DND-41 (cell line): ENCODE data around the gene TEX2.

Experiments
- ATAC-seq: fragments of 200-7000 bp; cut with Tn5 transposase; 3 replicates; pipeline ENCODE4 v1.9.1; 2021; ENCODE audit warnings: low read depth; ENCODE audit not compliant: insufficient read depth
- DNase-seq: peaks from one replicate; pipeline ENCODE4 v3.0.0-alpha.2; 2020
- H2AFZ ChIP-seq: 2 replicates; pipeline ENCODE4 v1.6.0; 2012; ENCODE audit warnings: low read depth, low read length
- H3K27ac ChIP-seq: 2 replicates; pipeline ENCODE4 v1.5.1; 2012; ENCODE audit warnings: low read length, inconsistent platforms
- H3K27me3 ChIP-seq: fragments of 200-600 bp; sonication (generic); 2 replicates; pipeline ENCODE4 v1.6.0; 2012; ENCODE audit warnings: low read length, mild to moderate bottlenecking, inconsistent platforms; ENCODE audit not compliant: insufficient read depth, poor library complexity
- H3K36me3 ChIP-seq: 2 replicates; pipeline ENCODE4 v1.5.1; 2012; ENCODE audit warnings: low read length, inconsistent platforms; ENCODE audit not compliant: insufficient read depth
- H3K4me1 ChIP-seq: 2 replicates; pipeline ENCODE4 v1.5.1; 2012; ENCODE audit warnings: mild to moderate bottlenecking, low read length; ENCODE audit not compliant: insufficient read depth
- H3K4me2 ChIP-seq: 2 replicates; pipeline ENCODE4 v1.6.0; 2012; ENCODE audit warnings: mild to moderate bottlenecking, moderate library complexity, low read length, inconsistent platforms; ENCODE audit not compliant: insufficient read depth
- H3K4me3 ChIP-seq, 2 experiments: fragments of 200-600 bp in 1 of 2; shearing (Covaris generic) in 1 of 2; 2 replicates each; pipeline ENCODE4 v1.5.1; 2012 to 2016; ENCODE audit warnings: inconsistent platforms in 2 of 2, low read length in 2 of 2, mild to moderate bottlenecking in 2 of 2, low read depth in 1 of 2, moderate library complexity in 1 of 2
- H3K79me2 ChIP-seq: 2 replicates; pipeline ENCODE4 v1.6.0; 2012; ENCODE audit warnings: low read length, inconsistent platforms; ENCODE audit not compliant: insufficient read depth
- H3K9ac ChIP-seq: 2 replicates; pipeline ENCODE4 v1.6.0; 2012; ENCODE audit warnings: low read depth, mild to moderate bottlenecking, inconsistent platforms, low read length, moderate library complexity
- H3K9me3 ChIP-seq: 2 replicates; pipeline ENCODE4 v1.5.1; 2012; ENCODE audit warnings: low read length, moderate library complexity, mild to moderate bottlenecking, inconsistent platforms; ENCODE audit not compliant: insufficient read depth, severe bottlenecking
- H4K20me1 ChIP-seq: 2 replicates; pipeline ENCODE4 v1.6.0; 2012; ENCODE audit warnings: low read length; ENCODE audit not compliant: insufficient read depth
- CTCF ChIP-seq: IDR thresholded peaks from 2 replicates; pipeline ENCODE4 v1.5.1; 2012; ENCODE audit warnings: borderline replicate concordance, low read length, moderate library complexity, mild to moderate bottlenecking; ENCODE audit not compliant: poor library complexity, severe bottlenecking; ENCODE audit errors: extremely low read depth
- EZH2 ChIP-seq: IDR thresholded peaks from 3 replicates; pipeline ENCODE4 v1.6.1; 2012; ENCODE audit warnings: borderline replicate concordance, low read depth, mild to moderate bottlenecking, moderate library complexity, low read length, inconsistent platforms; ENCODE audit not compliant: severe bottlenecking

TEX2 gene

GRCh38 chr17:64306850-64307463 is 43.9 kb upstream of the TEX2 start:
- H3K4me3 ChIP-seq, result no peak overlapping the region
- H4K20me1 ChIP-seq, result no peaks in the 10 kb centered on the region
- peak; percentile 71; the same call in 2 of the 3 replicates for ATAC-seq
- no peaks in the 10 kb centered on the region for H3K27me3 ChIP-seq
- H3K9me3 ChIP-seq, result no peaks in the 10 kb centered on the region
- H3K4me2 ChIP-seq, result no peak overlapping the region
- DNase-seq, result peak; percentile 72
- no peaks in the 10 kb centered on the region for H3K4me1 ChIP-seq
- no peak overlapping the region for H3K27ac ChIP-seq
- H3K9ac ChIP-seq, result no peak overlapping the region
- no peaks in the 10 kb centered on the region for H3K36me3 ChIP-seq
- no peaks in the 10 kb centered on the region for H3K79me2 ChIP-seq
- TF ChIP-seq CTCF (peak; percentile 86), EZH2 (no peak)
- no peak overlapping the region for H2AFZ ChIP-seq

- no peaks in the 10 kb centered on the region for H3K9me3 ChIP-seq
- no peak for ATAC-seq
- H3K36me3 ChIP-seq, result no peaks in the 10 kb centered on the region
- TF ChIP-seq CTCF (no peak), EZH2 (no peak)
- DNase-seq, result no peak
- no peak overlapping the region for H3K4me2 ChIP-seq
- H3K4me3 ChIP-seq, result no peak overlapping the region
- no peaks in the 10 kb centered on the region for H3K27me3 ChIP-seq
- no peak overlapping the region for H3K9ac ChIP-seq
- no peak overlapping the region for H3K27ac ChIP-seq
- no peaks in the 10 kb centered on the region for H3K79me2 ChIP-seq
- no peaks in the 10 kb centered on the region for H4K20me1 ChIP-seq
- no peak overlapping the region for H2AFZ ChIP-seq
- no peaks in the 10 kb centered on the region for H3K4me1 ChIP-seq
Observed at GRCh38 chr17:64304551-64304950, 41.5 kb upstream of the TEX2 start.

GRCh38 chr17:64300699-64300965 is 37.6 kb upstream of the TEX2 start:
- Histone ChIP-seq H3K79me2 (no peaks in the 10 kb centered on the region), H2AFZ (no peak overlapping the region), H3K4me2 (no peak overlapping the region), H3K9me3 (no peaks in the 10 kb centered on the region), H4K20me1 (no peaks in the 10 kb centered on the region), H3K27me3 (no peaks in the 10 kb centered on the region), H3K36me3 (no peaks in the 10 kb centered on the region), H3K4me1 (no peaks in the 10 kb centered on the region), H3K9ac (no peak overlapping the region), H3K4me3 (no peak overlapping the region), H3K27ac (no peak overlapping the region)
- no peak for ATAC-seq
- DNase-seq, result no peak
- TF ChIP-seq EZH2 (no peak), CTCF (no peak)

GRCh38 chr17:64297467-64298088 is 34.5 kb upstream of the TEX2 start:
- Histone ChIP-seq H4K20me1 (no peaks in the 10 kb centered on the region), H3K79me2 (no peaks in the 10 kb centered on the region), H3K36me3 (no peaks in the 10 kb centered on the region), H3K27me3 (no peaks in the 10 kb centered on the region), H3K27ac (no peak overlapping the region), H3K4me1 (no peaks in the 10 kb centered on the region), H3K9me3 (no peaks in the 10 kb centered on the region), H2AFZ (no peak overlapping the region), H3K4me2 (no peak overlapping the region), H3K9ac (no peak overlapping the region), H3K4me3 (no peak overlapping the region)
- TF ChIP-seq EZH2, result no peak
- TF ChIP-seq CTCF, result no peak
- DNase-seq (no peak), ATAC-seq (no peak)
